Stimulated activated CD4-positive, alpha-beta T cell treated with anti-CD3 and anti-CD28 coated beads, Interleukin-4, amount 100 ng/mL, for 4 hours (primary cell): ENCODE measurements around the gene L2HGDH.
"Not testable (repeated sequence)": the region's sequence is repeated elsewhere in the genome, so short reads cannot be mapped to it uniquely, and the experiment has no call there.

ENCODE experiments used
- DNase-seq, 2 experiments: peaks; one replicate each; pipeline ENCODE4 v3.0.0-alpha.2; 2020

Gene L2HGDH

DNA sequence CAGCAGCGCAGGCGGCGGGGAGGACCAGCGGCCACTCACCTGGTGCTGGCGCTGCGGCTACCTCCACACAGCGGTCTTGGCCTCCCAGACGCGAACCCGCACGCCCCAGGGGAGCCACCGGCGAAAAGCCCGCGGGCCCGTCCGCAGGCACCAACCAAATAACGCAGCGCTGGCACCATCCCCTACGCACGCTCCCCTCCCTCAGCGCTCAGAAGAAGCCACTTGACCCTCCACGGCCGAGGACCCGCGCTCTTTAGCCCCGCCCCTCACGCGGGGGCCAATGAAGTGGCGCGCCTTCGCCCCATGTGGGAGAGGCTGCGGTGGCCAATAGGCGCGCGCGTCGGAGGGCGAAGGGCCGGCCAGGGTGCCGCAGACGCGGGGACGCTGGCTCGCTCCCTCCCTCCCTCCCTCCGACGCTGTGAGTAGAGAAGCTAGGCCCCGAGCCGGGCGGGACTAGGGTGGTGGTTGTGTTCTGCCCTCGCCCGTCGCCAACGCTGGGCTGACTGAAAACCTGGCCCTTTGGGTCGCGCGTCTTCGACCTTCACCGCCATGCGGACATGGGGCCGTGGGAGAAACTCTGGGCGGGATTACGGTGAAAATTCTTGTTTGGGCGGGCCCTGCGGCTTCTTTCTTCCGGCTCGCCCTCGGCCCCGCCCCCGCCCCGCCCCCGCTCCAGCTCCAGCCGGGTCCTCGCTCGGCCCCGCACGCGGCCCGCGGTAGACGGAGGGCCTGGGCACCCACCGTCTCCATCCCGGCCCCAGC lies at the start of gene L2HGDH, which contains the start of gene DMAC2L:
L2HGDH (minus strand) TSS at position 258 of the 762 bp plus-strand sequence; CDS start at position 179, 79 bp downstream.
DMAC2L (plus strand) TSS at position 353 of the 762 bp plus-strand sequence. CDS start 9,164 bp downstream, outside the sequence.
- DNase-seq = peak; percentile 83 to 89

DNA sequence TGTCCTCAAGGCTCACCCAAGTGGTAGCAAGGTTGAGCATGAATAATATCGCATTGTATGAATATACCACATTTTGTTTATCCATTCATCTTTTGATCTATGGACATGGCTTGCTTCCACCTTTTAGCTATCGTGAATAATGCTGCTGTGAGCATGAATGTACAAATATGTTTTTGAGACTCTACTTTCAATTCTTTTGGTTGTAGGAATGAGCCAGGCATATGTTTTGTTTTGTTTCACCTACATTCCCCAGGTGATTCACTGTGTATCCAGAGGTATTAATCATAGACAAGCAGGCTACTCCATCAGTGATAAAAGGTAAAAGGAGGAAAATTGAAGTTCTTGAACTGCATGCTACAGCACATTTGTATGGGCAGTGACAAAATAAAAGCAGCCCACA lies 48.8 kb upstream of the L2HGDH start:
- DNase-seq = no peak

- DNase-seq = no peak
Measured at GRCh38 chr14:50360093-50360492, 48.1 kb upstream of the L2HGDH start.

- DNase-seq = no peak
Measured at GRCh38 chr14:50359631-50360030, 47.6 kb upstream of the L2HGDH start.

DNA sequence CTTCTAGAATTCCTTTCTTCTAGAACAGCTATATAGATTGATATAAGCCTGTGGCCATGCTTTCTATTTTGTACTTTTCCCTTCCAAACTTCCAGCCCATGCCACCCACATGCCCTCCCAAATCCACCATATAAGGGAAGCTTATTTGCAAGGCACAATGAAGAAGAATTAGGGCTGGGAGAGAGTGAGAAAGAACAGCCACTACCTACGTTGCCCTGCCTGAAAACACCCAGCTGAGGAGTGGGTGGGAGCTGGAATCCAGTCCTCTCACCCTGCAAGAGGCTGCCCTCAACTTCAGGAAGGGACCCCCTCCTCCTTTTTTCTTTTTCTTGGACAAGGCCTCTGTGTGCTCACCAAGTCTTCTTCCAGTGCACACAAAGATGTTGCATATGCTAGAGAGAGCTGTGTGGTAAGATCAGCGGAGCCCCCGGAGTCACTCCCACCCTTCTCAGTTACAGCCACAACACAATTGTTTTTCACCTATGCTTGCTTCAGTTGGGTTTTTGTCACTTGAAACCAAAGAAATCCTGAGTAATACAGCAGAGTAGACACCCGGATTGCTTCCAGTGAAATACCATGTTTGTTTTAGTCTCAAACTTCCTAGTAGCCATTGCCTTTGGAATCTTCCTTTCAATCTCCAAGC lies 45.8 kb upstream of the L2HGDH start:
- no peak for DNase-seq

- no peak for DNase-seq
Measured at GRCh38 chr14:50357124-50357523, 45.1 kb upstream of the L2HGDH start.

DNA sequence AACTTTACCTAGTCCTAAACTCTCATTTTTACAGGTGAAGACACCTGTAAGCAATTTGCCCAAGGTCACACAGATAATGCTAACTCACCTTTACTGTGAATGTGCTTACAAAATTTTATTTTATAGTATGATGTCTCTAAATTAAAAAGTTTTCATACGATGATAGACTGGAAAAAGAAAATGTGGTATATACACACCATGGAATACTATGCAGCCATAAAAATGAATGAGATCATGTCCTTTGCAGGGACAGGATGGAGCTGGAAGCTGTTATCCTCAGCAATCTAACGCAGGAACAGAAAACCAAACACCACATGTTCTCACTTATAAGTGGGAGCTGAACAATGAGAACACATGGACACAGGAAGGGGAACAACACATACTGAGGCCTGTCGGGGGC lies 44.3 kb upstream of the L2HGDH start:
- DNase-seq = not testable (repeated sequence)

DNA sequence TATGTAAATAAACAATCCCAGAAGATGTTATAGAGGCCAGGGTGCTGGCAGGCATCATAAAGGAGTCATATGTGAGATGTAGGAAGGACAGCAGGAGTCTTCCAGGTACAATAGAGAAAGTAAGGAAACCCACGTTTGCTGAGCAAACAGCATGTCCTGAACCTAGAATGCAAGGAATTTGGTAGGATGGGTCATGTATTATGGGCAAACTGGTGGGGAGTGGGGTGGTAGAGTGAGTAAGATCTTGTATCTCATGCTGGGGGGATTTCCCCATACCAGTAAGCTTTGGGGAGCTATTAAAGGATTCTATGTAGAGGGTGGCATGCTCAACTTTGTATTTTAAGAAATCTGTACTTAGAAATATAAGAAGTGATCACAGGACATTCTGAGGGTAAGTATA lies 43.7 kb upstream of the L2HGDH start:
- DNase-seq = no peak

DNA sequence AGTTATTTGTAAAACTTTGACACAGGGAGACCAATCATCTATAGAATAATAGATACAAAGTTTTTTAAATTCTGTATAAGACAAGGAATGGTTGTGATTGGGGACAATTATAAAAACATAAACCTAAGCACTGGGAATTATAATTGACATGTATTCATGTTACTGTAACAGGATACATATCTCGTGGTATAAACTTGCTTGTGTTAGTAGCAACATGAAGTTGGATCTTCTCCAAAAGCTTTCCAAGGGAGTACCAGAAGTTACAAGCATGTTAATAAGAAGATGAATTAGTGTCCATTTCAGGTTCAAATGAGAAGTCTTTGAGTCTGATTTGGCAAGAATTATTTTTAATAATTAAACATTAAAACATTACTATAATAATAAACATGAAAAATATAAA lies 42.5 kb upstream of the L2HGDH start:
- DNase-seq = no peak

DNA sequence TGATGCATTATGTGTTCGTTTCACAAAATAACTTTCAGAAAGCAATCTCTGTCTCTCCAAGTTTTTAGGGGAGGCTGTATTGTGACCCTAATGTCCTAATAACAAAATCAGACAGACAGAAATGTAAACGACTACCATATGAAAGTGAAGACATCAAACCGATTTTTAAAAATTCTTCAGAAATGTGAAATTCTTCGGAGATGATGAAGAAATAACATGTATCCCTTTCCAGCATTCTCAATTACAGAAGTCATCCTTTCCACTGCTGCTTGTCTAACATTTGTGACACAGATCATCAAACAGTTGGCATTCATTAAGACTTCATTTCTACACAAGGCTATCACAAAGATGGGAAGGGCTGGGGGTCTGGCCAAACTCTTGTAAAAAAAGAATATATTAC lies 41.1 kb upstream of the L2HGDH start:
- DNase-seq = no peak

DNA sequence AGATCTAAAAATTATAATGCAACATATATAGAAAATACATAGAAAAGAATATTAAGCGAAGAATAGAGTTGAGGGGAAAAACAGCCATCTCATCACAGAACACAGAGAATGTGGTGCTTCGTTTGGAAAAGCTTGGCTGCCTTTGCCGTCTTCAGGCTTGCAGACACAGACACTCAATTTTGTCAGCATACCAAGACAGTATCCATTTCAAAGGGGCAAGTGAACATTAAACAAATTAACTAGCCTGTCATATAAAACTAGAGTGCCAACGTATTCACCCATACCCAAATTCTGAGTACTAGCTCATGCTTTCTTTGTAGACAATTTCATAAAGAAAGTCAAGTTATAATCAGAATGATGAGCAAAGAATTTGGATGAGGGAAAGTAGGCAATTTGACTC lies 40.6 kb upstream of the L2HGDH start:
- no peak for DNase-seq

GRCh38 chr14:50350975-50351374 lies 38.9 kb upstream of the L2HGDH start:
- DNase-seq = no peak

DNA sequence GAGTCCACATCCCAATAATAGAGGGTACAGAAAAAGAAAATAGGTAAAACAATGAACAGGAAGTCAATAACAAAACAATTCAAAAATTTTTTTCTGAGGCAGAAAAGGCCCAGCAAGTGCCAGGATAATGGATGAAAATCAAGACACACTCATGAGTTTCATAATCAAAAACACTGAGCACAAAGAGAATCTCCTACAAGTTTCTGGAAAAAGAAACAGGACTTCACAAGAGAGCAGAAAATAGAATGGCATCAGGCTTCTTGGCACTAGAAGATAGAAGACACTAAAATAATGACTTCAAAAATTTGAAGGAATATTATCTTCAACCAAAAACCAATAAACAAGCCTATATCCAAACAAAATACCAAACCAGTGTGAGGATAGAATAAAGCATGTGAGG lies 36.9 kb upstream of the L2HGDH start:
- no peak for DNase-seq

GRCh38 chr14:50347521-50347920 lies 35.5 kb upstream of the L2HGDH start:
- no peak for DNase-seq

GRCh38 chr14:50345846-50346422 lies 33.9 kb upstream of the L2HGDH start:
- DNase-seq = no peak

- DNase-seq = no peak
Measured at GRCh38 chr14:50344876-50345563, 33.0 kb upstream of the L2HGDH start.

- peak; percentile 49 to 69 for DNase-seq
Measured at GRCh38 chr14:50344116-50344775, 32.2 kb upstream of the L2HGDH start.

DNA sequence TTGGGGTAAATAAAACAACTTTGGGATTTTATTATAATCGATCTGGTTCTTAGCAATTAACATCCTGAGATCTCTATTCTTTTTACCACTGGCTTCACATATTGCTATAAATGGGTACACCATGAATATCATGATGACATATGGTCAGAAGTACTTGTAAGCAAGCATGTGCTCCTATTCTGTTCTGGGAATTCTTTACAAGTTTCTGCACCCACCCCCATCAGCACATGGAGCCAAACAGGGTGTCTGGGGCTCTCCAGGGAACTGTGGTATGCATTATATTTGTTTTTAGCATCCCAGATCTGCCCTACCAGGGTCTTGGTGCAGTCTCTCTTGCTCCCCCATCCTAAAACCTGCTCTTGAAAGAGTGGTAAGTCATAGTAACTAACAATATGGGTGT lies 31.4 kb upstream of the L2HGDH start:
- DNase-seq = no peak

DNA sequence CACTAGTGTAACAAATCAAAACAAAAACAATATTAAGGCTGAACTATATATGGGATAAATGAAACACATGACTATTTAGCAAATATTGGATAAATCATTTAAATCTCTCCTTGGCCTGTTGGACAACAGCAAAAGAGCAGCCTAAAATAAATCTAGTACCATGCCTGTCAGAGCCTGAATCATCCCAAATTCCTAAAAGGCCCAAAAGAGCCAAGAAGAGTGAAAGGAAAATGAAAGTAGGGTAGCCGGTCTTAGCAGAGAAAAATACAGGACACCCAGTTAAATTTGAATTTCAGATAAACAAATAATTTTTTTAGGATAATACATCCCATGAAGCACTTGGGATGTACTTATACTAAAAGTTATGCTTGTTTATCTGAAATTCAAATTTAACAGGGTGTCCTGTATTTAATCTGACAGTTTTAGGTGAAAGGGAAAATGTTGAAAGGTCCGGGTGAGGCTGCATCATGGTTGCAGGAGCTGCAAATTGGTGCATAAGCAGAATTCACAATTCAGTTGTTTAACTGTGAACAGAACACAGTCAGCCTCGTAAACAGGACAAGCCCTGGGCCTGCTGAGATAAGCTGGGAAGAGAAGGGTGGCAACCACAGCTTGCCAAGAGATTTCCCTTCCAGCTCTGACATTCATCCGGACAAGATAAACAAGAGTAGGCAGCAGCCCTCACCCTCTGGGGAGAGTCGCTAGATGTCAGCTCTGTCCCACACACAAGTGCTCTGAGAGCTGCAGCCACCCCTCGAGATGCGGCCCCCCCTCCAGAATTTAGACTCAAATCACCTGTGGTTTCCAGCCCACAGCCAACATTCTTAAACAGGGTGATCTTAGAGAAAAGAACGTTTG lies 30.4 kb upstream of the L2HGDH start:
- DNase-seq = peak; percentile 13 to 46

- no peak for DNase-seq
Measured at GRCh38 chr14:50340963-50341362, 28.9 kb upstream of the L2HGDH start.

GRCh38 chr14:50340045-50340444 lies 28.0 kb upstream of the L2HGDH start:
- no peak for DNase-seq
